Measurements from ENCODE around the gene HEPHL1.
"Not testable (repeated sequence)": the region's sequence is repeated elsewhere in the genome, so short reads cannot be mapped to it uniquely, and the experiment has no call there.

Gene HEPHL1

GRCh38 chr11:94151903-94152677, 130.9 kb downstream of the HEPHL1 start:
- DNase-seq (ENCODE audit: low read depth), result no peak

- DNase-seq (ENCODE audit: low read depth), result no peak
These were observed 131.5 kb downstream of the HEPHL1 start for GRCh38 chr11:94152678-94153065.

GRCh38 chr11:94153320-94153719, 132.2 kb downstream of the HEPHL1 start:
- DNase-seq (ENCODE audit: low read depth), result no peak

- no peak for DNase-seq (ENCODE audit: low read depth)
These were observed 133.1 kb downstream of the HEPHL1 start for GRCh38 chr11:94154095-94154856.

- not testable (repeated sequence) for DNase-seq (ENCODE audit: low read depth)
These were observed 136.2 kb downstream of the HEPHL1 start for GRCh38 chr11:94157339-94157738.

Data from GM04503 (cell line).